Upper lobe of left lung (tissue), 6 donors: ENCODE results near the gene IQGAP1. TPM values are rescaled to one million over a fixed set of nuclear protein-coding genes. Genes with fewer than 3 reads are reported as not detected.

Experiments
- ATAC-seq, 2 donors: fragments of 200-7000 bp; cut with Tn5 transposase; one replicate each; pipeline ENCODE4 v1.9.1; 2022; ENCODE audit warnings: mild to moderate bottlenecking in 2 of 2, moderate library complexity in 2 of 2; ENCODE audit not compliant: low FRiP score in 2 of 2
- DNase-seq, 2 donors: peaks; one replicate each; pipeline ENCODE4 v3.0.0-alpha.2; 2019 to 2020
- H3K27ac ChIP-seq, 4 donors: fragments of 200-600 bp; sonication (generic); one replicate each; pipeline ENCODE4 v1.5.1; 2016 to 2019
- H3K27me3 ChIP-seq, 4 donors: fragments of 200-600 bp; sonication (generic); one replicate each; pipeline ENCODE4 v1.5.1; 2017 to 2019
- H3K36me3 ChIP-seq, 4 donors: fragments of 200-600 bp; sonication (generic); one replicate each; pipeline ENCODE4 v1.5.1; 2016 to 2019
- H3K4me1 ChIP-seq, 4 donors: fragments of 200-600 bp; sonication (generic); one replicate each; pipeline ENCODE4 v1.5.1; 2018 to 2019
- H3K4me3 ChIP-seq, 4 donors: fragments of 200-600 bp; sonication (generic); one replicate each; pipeline ENCODE4 v1.5.1; 2017 to 2019; ENCODE audit warnings: mild to moderate bottlenecking in 2 of 4, moderate library complexity in 1 of 4
- H3K9me3 ChIP-seq, 4 donors: fragments of 200-600 bp; sonication (generic); one replicate each; pipeline ENCODE4 v1.5.1; 2018 to 2019
- CTCF ChIP-seq, 6 experiments: fragments of 450-650 bp in 4 of 6; fragments of 200-600 bp in 2 of 6; sonication (generic) in 2 of 6; IDR thresholded peaks; one replicate each; pipeline ENCODE4 v1.5.1; 2016 to 2019; ENCODE audit warnings: antibody characterized with exemption in 6 of 6
- EP300 ChIP-seq, 4 donors: sonication (generic); formaldehyde crosslinking; IDR thresholded peaks; one replicate each; pipeline ENCODE4 v1.5.1; 2017; ENCODE audit warnings: antibody characterized with exemption in 4 of 4, control low read depth in 2 of 4
- POLR2A ChIP-seq, 4 donors: fragments of 450-650 bp; IDR thresholded peaks; one replicate each; pipeline ENCODE4 v1.5.1; 2016 to 2017; ENCODE audit warnings: antibody characterized with exemption in 4 of 4, mild to moderate bottlenecking in 2 of 4
- POLR2AphosphoS5 ChIP-seq, 2 donors: sonication (generic); formaldehyde crosslinking; IDR thresholded peaks; one replicate each; pipeline ENCODE4 v1.5.1; 2017; ENCODE audit warnings: antibody characterized with exemption in 2 of 2
- WGBS, 2 donors: methylation state at CpG; one replicate each; pipeline ENCODE4 v1.1.5; 2017 to 2018; 5-methylcytosine and 5-hydroxymethylcytosine counted together
- small RNA-seq, 4 donors: library from RNA; depleted of rRNA; stranded (forward); fragments of <200 nt; gene quantifications; one replicate each; pipeline ENCODE3, GENCODE V24; 2016
- total RNA-seq, 6 donors: library from RNA; depleted of rRNA in 4 of 6; stranded (reverse); fragments of >200 nt in 4 of 6; gene quantifications; one replicate each; pipeline versions ENCODE4 v1.1.0 to v1.2.1, GENCODE V29; 2016 to 2021
- donor health status: DM: no; HTN: no; CAD: no; lungs with moderate emphysema.
- donor health status: DM: no; HTN: yes; CAD: no; lungs with severe emphysema.

IQGAP1 gene
- total RNA-seq, 6 donors from 2014 or later: 216 to 502 (median 344) TPM

DNA sequence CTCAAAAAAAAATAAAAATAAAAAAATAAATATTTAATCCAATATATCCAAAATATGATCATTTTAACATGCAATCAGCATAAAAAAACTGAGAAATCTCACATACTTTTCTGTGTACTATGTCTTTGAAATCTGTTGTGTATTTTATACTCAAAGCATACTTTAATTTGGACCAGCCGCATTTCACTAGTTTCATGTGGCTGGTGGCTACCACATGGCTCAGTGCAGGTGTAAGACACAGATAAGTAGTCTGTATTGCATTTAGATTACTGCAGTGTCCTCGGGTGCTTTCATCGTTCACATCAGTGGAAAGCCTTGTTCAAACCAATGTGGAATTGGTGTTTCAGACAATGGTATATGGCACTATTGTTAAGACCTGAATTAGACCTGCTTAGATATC lies 152.7 kb downstream of the IQGAP1 start:
- no peaks in the 10 kb centered on the region for H3K27me3 ChIP-seq
- no peak for TF ChIP-seq POLR2AphosphoS5 (IDR thresholded peaks at IDR 0.05)
- no peak for TF ChIP-seq CTCF (IDR thresholded peaks at IDR 0.05)
- no peak for TF ChIP-seq EP300 (IDR thresholded peaks at IDR 0.05)
- no peak for TF ChIP-seq POLR2A (IDR thresholded peaks at IDR 0.05)
- peaks cover 0 to 12% (median 2%) of the 10 kb centered on the region in 4 donors for H3K4me1 ChIP-seq
- no peak for DNase-seq
- no peaks in the 10 kb centered on the region for H3K9me3 ChIP-seq
- no peak overlapping the region for H3K27ac ChIP-seq
- no peak for ATAC-seq
- 79 to 82% methylated on average over 3 of the region's 3 CpGs for WGBS, 2 donors
- H3K4me3 ChIP-seq: no peak overlapping the region
- H3K36me3 ChIP-seq: peaks cover 0 to 22% (median 0%) of the 10 kb centered on the region in 4 donors

DNA sequence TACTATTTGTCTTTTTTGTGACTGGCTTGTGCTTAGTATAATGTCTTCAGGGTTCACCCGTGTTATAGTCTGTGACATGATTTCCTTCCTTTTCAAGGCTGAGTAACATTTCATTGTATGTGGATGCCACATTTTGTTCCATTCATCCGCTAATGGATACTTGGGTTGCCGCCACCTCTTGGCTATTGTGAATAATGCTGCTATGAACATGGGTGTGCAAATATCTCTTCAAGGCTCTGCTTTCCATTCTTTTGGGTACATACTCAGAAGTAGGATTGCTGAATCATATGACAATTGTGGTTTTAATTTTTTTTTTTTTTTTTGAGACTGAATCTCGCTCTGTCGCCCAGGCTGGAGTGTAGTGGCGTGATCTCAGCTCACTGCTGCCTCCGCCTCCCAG lies 157.1 kb downstream of the IQGAP1 start:
- no peak for ATAC-seq
- Histone ChIP-seq H3K27ac (no peak overlapping the region), H3K36me3 (peaks cover 0 to 15% (median 0%) of the 10 kb centered on the region in 4 donors), H3K9me3 (no peaks in the 10 kb centered on the region), H3K4me1 (no peaks in the 10 kb centered on the region), H3K4me3 (no peak overlapping the region), H3K27me3 (no peaks in the 10 kb centered on the region)
- 89 to 91% methylated on average over 7 of the region's 7 CpGs for WGBS, 2 donors
- no peak for TF ChIP-seq POLR2A (IDR thresholded peaks at IDR 0.05)
- TF ChIP-seq CTCF (IDR thresholded peaks at IDR 0.05): no peak
- TF ChIP-seq POLR2AphosphoS5 (IDR thresholded peaks at IDR 0.05): no peak
- TF ChIP-seq EP300 (IDR thresholded peaks at IDR 0.05): no peak
- DNase-seq: no peak

DNA sequence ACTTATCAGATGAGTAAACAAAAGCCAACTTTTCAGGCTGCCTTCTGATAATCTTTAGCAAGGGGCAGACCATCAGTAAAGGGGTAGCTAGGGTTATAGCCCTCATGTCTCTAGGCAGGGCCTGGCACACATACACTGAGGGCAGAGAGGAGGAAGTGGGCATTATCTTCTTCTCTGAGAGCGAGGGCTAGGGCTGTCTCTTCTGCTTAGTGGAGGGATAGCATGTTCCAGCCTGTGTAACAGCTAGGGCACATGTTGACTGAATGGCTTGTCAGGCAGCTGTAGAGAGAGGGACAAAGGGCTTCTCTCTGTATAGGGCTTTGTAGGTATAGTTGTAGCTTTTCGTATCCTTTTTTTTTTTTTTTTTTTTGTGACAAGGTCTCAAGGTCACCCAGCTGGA lies 159.5 kb downstream of the IQGAP1 start:
- Histone ChIP-seq H3K36me3 (peaks cover 0 to 3% (median 0%) of the 10 kb centered on the region in 4 donors), H3K4me3 (no peak overlapping the region), H3K27ac (no peak overlapping the region), H3K9me3 (no peaks in the 10 kb centered on the region), H3K4me1 (peaks cover 3 to 13% (median 7%) of the 10 kb centered on the region in 4 donors), H3K27me3 (no peaks in the 10 kb centered on the region)
- DNase-seq (no peak), ATAC-seq (no peak)
- TF ChIP-seq POLR2A (IDR thresholded peaks at IDR 0.05): no peak
- TF ChIP-seq CTCF (IDR thresholded peaks at IDR 0.05): no peak
- TF ChIP-seq EP300 (IDR thresholded peaks at IDR 0.05): no peak
- TF ChIP-seq POLR2AphosphoS5 (IDR thresholded peaks at IDR 0.05): no peak
- 79 to 89% methylated on average over 2 of the region's 2 CpGs for WGBS, 2 donors

DNA sequence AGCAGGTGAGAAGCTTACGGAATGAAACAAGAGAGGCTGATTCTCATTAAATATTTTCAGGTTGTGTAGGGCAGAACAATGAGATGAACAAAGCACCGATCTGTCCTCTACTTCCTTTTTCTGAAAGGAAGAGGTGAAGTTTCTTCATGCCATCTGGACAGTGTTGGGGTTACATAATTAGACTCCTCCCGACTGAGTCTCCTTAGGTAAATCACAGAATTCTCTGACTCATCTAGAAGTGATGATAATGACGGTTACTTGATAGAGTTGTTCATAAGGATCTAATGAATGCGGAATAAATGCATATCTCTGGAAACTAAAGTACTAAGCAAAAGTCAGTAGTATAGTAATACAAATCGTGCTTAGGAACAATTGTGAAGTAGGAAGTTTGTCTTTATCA lies 162.9 kb downstream of the IQGAP1 start:
- no peak overlapping the region for H3K4me3 ChIP-seq
- H3K27ac ChIP-seq: peak overlapping the region in 2 of 4 donors; percentile 63 to 67
- H3K36me3 ChIP-seq: no peaks in the 10 kb centered on the region
- WGBS, 2 donors: 70 to 82% methylated on average over 6 of the region's 6 CpGs
- TF ChIP-seq CTCF (IDR thresholded peaks at IDR 0.05) (no peak), EP300 (IDR thresholded peaks at IDR 0.05) (no peak), POLR2AphosphoS5 (IDR thresholded peaks at IDR 0.05) (no peak), POLR2A (IDR thresholded peaks at IDR 0.05) (no peak)
- H3K27me3 ChIP-seq: no peaks in the 10 kb centered on the region
- H3K4me1 ChIP-seq: peaks cover 11 to 21% (median 16%) of the 10 kb centered on the region in 4 donors
- H3K9me3 ChIP-seq: no peaks in the 10 kb centered on the region
- no peak for DNase-seq
- no peak for ATAC-seq

Small RNA genes lying within 50 kb of the gene (small RNA-seq; reads per million reads assigned to genes)
- 0 reads per million in 4 donors for gene NDUFA3P4

Other genes with a start within 250 kb of the IQGAP1 start
- gene SEMA4B, start 186.9 kb upstream of the IQGAP1 start, total RNA-seq: 10 to 100 TPM; 47.6 to 81.3 (median 55.9) TPM
- gene CIB1, start 154.3 kb upstream of the IQGAP1 start, total RNA-seq: 10 to 100 TPM; 40.9 to 89.6 (median 75.5) TPM
- 10 to 100 TPM in 3 of 6 donors, 1 to 10 TPM in 3; 7.2 to 27.2 (median 10.3) TPM for gene GDPGP1, start 154.0 kb upstream of the IQGAP1 start, total RNA-seq
- gene TTLL13, start 138.7 kb upstream of the IQGAP1 start, total RNA-seq: under 1 TPM in 3 of 6 donors, not detected in 3; 0.39 to 0.89 (median 0.49) TPM
- 10 to 100 TPM; 35.6 to 74.2 (median 62.6) TPM for gene NGRN, start 122.6 kb upstream of the IQGAP1 start, total RNA-seq
- gene ZNF774, start 36.0 kb upstream of the IQGAP1 start, total RNA-seq: 1 to 10 TPM in 5 of 6 donors, under 1 TPM in 1; 1.00 to 8.4 (median 3.4) TPM
- gene CRTC3, start 141.7 kb downstream of the IQGAP1 start, total RNA-seq: 10 to 100 TPM; 30.9 to 42.7 (median 35.1) TPM